HUES64 (cell line): ENCODE results near the gene PFDN1.

ENCODE experiments used
- H3K27ac ChIP-seq: 2 replicates; pipeline ENCODE4 v1.7.0; 2013; ENCODE audit warnings: low read depth, low read length, inconsistent platforms
- H3K27me3 ChIP-seq: 2 replicates; pipeline ENCODE4 v1.6.1; 2013; ENCODE audit warnings: mild to moderate bottlenecking, low read length; ENCODE audit not compliant: insufficient read depth
- H3K36me3 ChIP-seq: 2 replicates; pipeline ENCODE4 v1.6.1; 2013; ENCODE audit warnings: mild to moderate bottlenecking, low read length; ENCODE audit not compliant: insufficient read depth
- H3K4me1 ChIP-seq: 2 replicates; pipeline ENCODE4 v1.6.1; 2013; ENCODE audit warnings: mild to moderate bottlenecking, low read length, moderate library complexity; ENCODE audit not compliant: insufficient read depth
- H3K4me3 ChIP-seq: 2 replicates; pipeline ENCODE4 v1.5.1; 2013; ENCODE audit warnings: mild to moderate bottlenecking, low read length, moderate library complexity
- H3K9ac ChIP-seq: 2 replicates; pipeline ENCODE4 v1.6.1; 2013; ENCODE audit warnings: mild to moderate bottlenecking, low read depth, low read length
- H3K9me3 ChIP-seq: 2 replicates; pipeline ENCODE4 v1.6.1; 2013; ENCODE audit warnings: low read depth, low read length; ENCODE audit not compliant: insufficient read depth
- WGBS: fragments of 150-250, 120-280 bp; methylation state at CpG from one replicate; pipeline ENCODE4 v1.1.7; 2013; ENCODE audit warnings: missing lambda C conversion rate; 5-methylcytosine and 5-hydroxymethylcytosine counted together

PFDN1 gene

DNA sequence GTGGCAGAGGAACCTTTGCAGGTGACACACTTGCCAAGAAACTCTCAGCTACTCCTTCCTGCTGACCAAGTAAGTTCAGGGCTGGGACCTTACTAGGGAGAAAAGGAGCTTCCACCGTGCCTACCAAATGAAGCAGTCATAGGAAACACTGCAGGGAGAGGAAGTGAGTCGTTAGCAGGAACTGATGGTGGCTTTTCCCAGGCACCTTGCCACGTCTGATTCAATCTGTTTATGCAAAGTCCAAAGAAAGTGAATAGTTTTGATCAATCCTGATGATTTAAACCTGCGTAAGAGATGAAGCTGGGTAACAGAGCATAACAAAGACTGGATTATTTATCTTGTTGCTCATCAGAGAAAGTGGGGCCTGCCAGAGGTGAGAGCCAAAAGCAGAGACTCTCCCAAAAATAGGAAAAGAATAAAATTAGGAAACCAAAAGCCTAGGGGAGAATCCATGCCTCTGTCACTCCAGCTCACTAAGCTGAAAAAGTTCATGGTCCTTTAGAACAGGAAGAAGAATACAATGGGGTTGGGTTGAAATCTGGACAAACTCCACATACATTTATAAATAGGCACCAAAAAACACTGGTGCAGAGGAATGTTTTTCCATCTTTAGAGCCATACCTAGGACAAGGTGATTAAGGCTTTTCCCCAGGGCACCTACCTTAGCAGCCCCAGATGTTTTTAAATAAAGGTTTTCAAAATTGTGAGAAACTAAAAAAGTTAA, 9.3 kb upstream of the PFDN1 start:
- WGBS: 37% methylated on average over 4 of the region's 4 CpGs
- Histone ChIP-seq H3K9ac (peak overlapping the region; percentile 11; the same call in 1 of the 2 replicates), H3K27ac (no peak overlapping the region)

DNA sequence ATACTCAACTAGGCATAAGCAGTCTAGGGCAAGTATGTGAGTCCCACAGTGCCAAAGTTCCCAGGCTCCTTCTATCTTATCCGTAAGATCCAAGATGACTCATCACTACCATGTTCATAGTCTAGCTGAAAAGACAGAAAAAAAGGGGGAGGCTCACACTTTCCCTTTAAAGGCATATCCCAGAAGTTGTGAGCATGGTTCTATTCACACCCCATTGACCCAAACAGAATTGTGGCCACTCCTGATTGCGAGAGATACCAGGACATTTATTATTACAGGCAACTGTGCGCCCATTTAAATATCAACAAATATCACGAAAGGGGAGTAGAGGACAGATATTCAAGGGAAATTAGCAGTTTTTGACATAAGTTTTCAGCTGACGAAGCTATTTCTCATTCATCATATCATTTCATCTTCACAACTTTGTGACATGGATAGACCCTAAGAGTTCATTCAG, 8.1 kb upstream of the PFDN1 start:
- Histone ChIP-seq H3K36me3 (no peaks in the 10 kb centered on the region), H3K27ac (no peak overlapping the region), H3K9me3 (no peaks in the 10 kb centered on the region), H3K4me3 (no peak overlapping the region), H3K9ac (no peak overlapping the region), H3K27me3 (no peaks in the 10 kb centered on the region), H3K4me1 (peaks cover 14% of the 10 kb centered on the region; the same call in 1 of the 2 replicates)
- WGBS: 91% methylated on average over 5 of the region's 5 CpGs

More for the DNA sequence above, 9.3 kb upstream of the PFDN1 start:
- Histone ChIP-seq H3K4me3 (no peak overlapping the region), H3K27me3 (no peaks in the 10 kb centered on the region), H3K9me3 (no peaks in the 10 kb centered on the region), H3K36me3 (no peaks in the 10 kb centered on the region), H3K4me1 (peaks cover 14% of the 10 kb centered on the region; the same call in 1 of the 2 replicates)

DNA sequence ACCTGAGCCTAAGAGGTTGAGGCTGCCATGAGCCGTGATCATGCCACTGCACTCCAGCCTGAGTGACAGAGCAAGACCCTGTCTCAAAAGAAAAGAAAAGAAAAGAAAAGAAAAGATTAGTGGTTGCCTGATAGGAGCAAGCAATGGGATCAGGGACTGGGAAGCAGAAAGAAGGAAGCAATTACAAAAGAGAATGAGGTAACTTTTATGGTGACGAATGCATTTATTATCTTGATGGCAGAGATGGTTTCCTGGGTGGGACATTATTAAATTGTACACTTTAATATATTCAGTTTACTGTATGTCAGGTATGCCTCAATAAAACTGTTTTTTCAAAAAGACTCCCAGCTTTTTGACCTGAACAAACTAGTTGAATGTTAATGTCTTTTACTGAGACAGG, 7.5 kb upstream of the PFDN1 start:
- 89% methylated on average over 2 of the region's 2 CpGs for WGBS
- H3K27me3 ChIP-seq: no peaks in the 10 kb centered on the region
- H3K9ac ChIP-seq: no peak overlapping the region
- H3K27ac ChIP-seq: no peak overlapping the region
- peaks cover 14% of the 10 kb centered on the region; the same call in 1 of the 2 replicates for H3K4me1 ChIP-seq
- no peaks in the 10 kb centered on the region for H3K9me3 ChIP-seq
- no peak overlapping the region for H3K4me3 ChIP-seq
- no peaks in the 10 kb centered on the region for H3K36me3 ChIP-seq

DNA sequence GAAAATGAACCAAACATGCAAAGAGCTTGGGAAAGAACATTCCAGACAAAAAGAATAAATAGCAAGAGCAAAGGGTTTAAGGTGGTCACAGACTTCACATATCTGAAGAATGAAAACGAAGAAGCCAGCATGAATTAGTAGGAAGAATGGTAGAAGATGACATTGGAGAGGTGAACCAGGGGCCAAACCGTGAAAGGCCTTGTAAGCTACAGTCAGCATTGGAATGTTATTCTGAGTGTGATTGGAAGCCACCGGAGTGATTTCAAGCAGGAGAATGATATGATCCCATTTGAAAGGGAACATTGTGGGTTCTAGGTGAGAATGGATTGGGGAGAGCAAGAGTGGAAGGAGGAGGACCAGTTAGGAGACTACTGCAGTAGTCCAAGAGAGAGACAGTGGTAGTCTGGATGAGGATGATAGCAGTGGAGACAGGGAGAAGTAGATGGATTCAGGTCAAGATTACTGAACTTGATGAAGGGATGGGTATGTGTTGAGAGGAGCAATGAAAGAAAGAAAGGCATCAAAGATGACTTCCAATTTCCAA, 6.9 kb upstream of the PFDN1 start:
- H3K36me3 ChIP-seq: no peaks in the 10 kb centered on the region
- H3K9me3 ChIP-seq: no peaks in the 10 kb centered on the region
- H3K4me1 ChIP-seq: peaks cover 14% of the 10 kb centered on the region; the same call in 1 of the 2 replicates
- WGBS: 91% methylated on average over 3 of the region's 3 CpGs
- no peak overlapping the region for H3K9ac ChIP-seq
- H3K27ac ChIP-seq: no peak overlapping the region
- H3K4me3 ChIP-seq: no peak overlapping the region
- H3K27me3 ChIP-seq: no peaks in the 10 kb centered on the region

DNA sequence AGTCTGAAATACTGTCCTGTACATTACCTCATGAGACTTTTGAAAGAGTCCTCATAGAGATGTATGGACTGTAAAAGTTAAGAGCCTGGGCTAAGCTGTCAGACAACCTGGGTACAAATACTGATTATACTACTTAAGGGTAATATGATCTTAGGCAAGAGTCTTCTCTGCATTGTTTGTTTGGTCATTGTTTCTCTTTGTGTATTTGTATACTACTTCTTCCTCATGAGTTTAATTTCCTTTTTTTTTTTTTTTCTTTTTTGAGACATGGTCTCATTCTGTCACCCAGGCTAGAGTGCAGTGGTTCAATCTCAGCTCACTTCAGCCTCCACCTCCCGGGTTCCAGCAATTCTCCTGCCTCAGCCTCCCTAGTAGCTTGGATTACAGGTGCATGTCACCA, 2.6 kb upstream of the PFDN1 start:
- Histone ChIP-seq H3K9ac (no peak overlapping the region), H3K4me1 (peaks cover 3% of the 10 kb centered on the region; the same call in 1 of the 2 replicates), H3K4me3 (no peak overlapping the region), H3K27me3 (no peaks in the 10 kb centered on the region), H3K36me3 (peaks cover 3% of the 10 kb centered on the region), H3K27ac (no peak overlapping the region), H3K9me3 (no peaks in the 10 kb centered on the region)
- 82% methylated on average over 1 of the region's 1 CpG for WGBS

DNA sequence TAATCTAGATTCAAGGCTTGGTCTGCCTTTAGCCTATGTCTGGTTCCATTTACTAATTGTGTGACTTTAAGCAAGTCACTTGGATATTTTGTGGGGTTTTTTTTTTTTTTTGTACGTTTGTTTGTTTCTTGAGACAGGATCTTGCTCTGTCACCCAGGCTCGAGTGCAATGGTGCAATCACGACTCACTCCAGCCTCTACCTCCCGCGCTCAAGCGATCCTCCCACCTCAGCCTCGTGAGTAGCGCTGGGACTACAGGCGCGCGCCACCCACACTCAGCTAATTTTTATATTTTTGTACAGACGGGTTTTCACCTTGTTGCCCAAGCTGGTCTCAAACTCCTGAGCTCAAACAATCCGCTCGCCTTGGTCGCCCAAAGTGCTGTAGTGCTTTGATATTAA, 1.1 kb upstream of the PFDN1 start:
- H3K27me3 ChIP-seq: no peaks in the 10 kb centered on the region
- peaks cover 2% of the 10 kb centered on the region; the same call in 1 of the 2 replicates for H3K4me1 ChIP-seq
- H3K4me3 ChIP-seq: no peak overlapping the region; the same call in 1 of the 2 replicates
- peaks cover 17% of the 10 kb centered on the region for H3K36me3 ChIP-seq
- WGBS: 95% methylated on average over 15 of the region's 15 CpGs
- H3K9me3 ChIP-seq: no peaks in the 10 kb centered on the region
- H3K27ac ChIP-seq: no peak overlapping the region
- H3K9ac ChIP-seq: no peak overlapping the region

DNA sequence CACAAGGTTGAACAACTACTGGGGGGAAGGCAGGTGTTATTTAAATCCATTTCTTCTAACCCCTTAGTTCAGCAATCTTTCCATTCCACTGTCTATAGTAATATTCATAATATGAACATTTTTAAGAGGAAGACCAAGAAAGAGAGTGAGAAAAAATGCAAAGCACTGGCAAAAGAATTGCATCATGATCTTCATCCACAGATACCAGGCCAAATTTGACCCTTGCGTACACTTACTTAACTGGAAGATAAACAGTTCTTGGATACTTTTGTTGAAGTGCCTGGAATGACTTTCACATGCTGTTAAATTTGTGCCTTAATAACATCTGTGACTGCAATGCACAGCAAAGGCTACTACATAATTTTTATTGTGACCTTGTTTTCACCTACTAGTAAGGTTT, 1.8 kb downstream of the PFDN1 start:
- Histone ChIP-seq H3K36me3 (peaks cover 27% of the 10 kb centered on the region), H3K4me3 (0 out of 2 replicates have a peak overlapping the region, but pooled peaks have one; percentile 11), H3K9ac (no peak overlapping the region), H3K9me3 (no peaks in the 10 kb centered on the region), H3K4me1 (peaks cover 22% of the 10 kb centered on the region; the same call in 1 of the 2 replicates), H3K27ac (no peak overlapping the region), H3K27me3 (no peaks in the 10 kb centered on the region)
- 88% methylated on average over 1 of the region's 1 CpG for WGBS

DNA sequence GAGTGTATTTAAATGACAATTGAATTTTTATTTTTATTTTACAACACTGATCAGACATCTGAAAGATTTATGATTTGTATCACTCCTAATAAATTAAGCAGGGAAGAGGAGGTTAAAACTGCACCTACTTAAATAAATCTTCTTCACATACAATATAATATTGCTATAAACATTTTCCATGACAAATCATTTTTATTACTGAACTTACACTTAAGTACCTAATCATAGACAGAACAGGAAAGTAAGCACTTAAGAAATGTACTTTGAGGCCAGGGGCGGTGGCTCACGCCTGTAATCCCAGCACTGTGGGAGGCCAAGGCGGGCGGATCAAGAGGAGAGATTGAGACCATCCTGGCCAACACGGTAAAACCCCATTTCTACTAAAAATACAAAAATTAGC, 3.8 kb downstream of the PFDN1 start:
- Histone ChIP-seq H3K4me1 (peaks cover 32% of the 10 kb centered on the region; the same call in 1 of the 2 replicates), H3K36me3 (peaks cover 27% of the 10 kb centered on the region), H3K4me3 (no peak overlapping the region), H3K27me3 (no peaks in the 10 kb centered on the region), H3K9me3 (no peaks in the 10 kb centered on the region), H3K27ac (no peak overlapping the region), H3K9ac (no peak overlapping the region)
- 86% methylated on average over 5 of the region's 5 CpGs for WGBS

DNA sequence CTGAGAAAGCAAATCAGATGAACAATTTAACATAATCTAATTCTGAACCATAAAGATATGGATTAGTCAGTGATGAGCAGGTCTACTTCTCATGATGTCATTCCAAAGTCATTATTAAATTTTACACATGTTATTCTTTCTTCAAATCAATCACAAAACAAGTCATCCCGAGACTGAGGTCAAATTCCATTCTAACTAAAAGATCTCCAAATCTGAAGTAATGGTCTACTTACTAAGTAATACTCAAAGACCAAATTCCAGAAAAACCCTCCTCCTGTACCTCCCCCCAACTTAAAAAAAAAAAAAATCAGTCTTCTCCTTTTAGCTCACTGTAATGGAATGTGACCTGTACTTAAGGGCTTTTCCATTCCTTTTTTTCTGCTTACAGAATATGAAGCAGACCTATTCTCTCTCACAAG, 4.7 kb downstream of the PFDN1 start:
- H3K27me3 ChIP-seq: no peaks in the 10 kb centered on the region
- peaks cover 40% of the 10 kb centered on the region for H3K4me1 ChIP-seq
- H3K9me3 ChIP-seq: no peaks in the 10 kb centered on the region
- no peak overlapping the region for H3K27ac ChIP-seq
- H3K4me3 ChIP-seq: no peak overlapping the region; the same call in 1 of the 2 replicates
- H3K9ac ChIP-seq: no peak overlapping the region
- 84% methylated on average over 1 of the region's 1 CpG for WGBS
- H3K36me3 ChIP-seq: peaks cover 27% of the 10 kb centered on the region

DNA sequence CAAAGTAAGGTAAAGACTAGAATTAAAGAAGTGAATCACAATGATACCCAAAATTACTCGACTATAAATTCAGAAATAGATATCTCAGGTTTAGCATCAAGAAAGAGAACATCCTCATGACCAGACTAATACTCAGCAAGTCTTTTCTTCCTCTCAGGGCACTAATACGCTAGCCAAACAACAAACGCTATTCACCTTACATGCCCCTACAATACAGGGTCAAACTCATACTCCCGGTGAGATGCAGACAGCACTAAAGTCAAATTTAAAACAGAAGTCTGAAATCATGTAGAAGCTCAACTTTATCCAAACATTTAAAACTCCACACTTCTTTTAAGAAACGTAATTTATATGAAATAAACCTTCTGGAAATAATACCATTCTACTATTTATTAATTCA, 5.6 kb downstream of the PFDN1 start:
- H3K9ac ChIP-seq: no peak overlapping the region; the same call in 1 of the 2 replicates
- no peaks in the 10 kb centered on the region for H3K9me3 ChIP-seq
- no peaks in the 10 kb centered on the region for H3K27me3 ChIP-seq
- H3K36me3 ChIP-seq: peaks cover 27% of the 10 kb centered on the region
- WGBS: 83% methylated on average over 5 of the region's 5 CpGs
- H3K4me3 ChIP-seq: no peak overlapping the region
- peaks cover 43% of the 10 kb centered on the region for H3K4me1 ChIP-seq
- no peak overlapping the region for H3K27ac ChIP-seq

DNA sequence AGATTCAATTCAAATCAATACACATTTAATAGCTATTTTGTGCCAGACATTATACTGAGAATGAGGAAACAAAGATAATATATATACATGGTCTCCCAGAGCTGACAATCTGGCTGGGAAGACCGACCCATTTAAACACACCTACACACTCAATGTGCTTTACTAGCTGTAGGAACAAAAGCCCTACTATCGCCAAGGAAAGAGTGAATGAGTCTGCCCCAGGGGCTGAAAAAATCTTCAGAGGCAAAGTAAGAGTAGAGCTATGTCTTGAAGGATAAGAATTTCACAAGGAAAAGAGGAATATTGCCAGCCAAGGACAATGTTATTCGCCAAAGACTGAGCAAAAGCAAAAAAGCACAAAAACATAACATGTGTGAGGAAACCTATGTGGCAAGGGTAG, 6.6 kb downstream of the PFDN1 start:
- Histone ChIP-seq H3K36me3 (peaks cover 27% of the 10 kb centered on the region), H3K4me3 (no peak overlapping the region), H3K9me3 (no peaks in the 10 kb centered on the region), H3K27me3 (no peaks in the 10 kb centered on the region), H3K4me1 (peaks cover 42% of the 10 kb centered on the region), H3K27ac (0 out of 2 replicates have a peak overlapping the region, but pooled peaks have one; percentile 4), H3K9ac (no peak overlapping the region)
- WGBS: 73% methylated on average over 3 of the region's 3 CpGs
